NCI-H2107 treated with DMSO at 0.1 percent for 48 hours (cell line): ENCODE results near the gene ZNF775.

Experiments
- DNase-seq: peaks from one replicate; lab custom pipeline; 2025; ENCODE audit not compliant: unreplicated experiment; lab: John Stamatoyannopoulos, UW

Gene ZNF775

GRCh38 chr7:150400788-150401423 is 21.8 kb downstream of the ZNF775 start:
- DNase-seq = no peak

- no peak for DNase-seq
Observed at GRCh38 chr7:150401424-150401790, 22.3 kb downstream of the ZNF775 start.

GRCh38 chr7:150401861-150402631 is 22.9 kb downstream of the ZNF775 start:
- DNase-seq = no peak

- DNase-seq = no peak
Observed at GRCh38 chr7:150402671-150403321, 23.7 kb downstream of the ZNF775 start.

GRCh38 chr7:150403376-150404171 is 24.4 kb downstream of the ZNF775 start:
- DNase-seq = no peak

- no peak for DNase-seq
Observed at GRCh38 chr7:150404172-150404804, 25.2 kb downstream of the ZNF775 start.

GRCh38 chr7:150404805-150405583 is 25.9 kb downstream of the ZNF775 start:
- peak; percentile 31 for DNase-seq

- DNase-seq = no peak
Observed at GRCh38 chr7:150405584-150406311, 26.6 kb downstream of the ZNF775 start.

GRCh38 chr7:150406312-150406566 is 27.1 kb downstream of the ZNF775 start:
- no peak for DNase-seq

GRCh38 chr7:150406567-150407421 is 27.7 kb downstream of the ZNF775 start:
- no peak for DNase-seq

- no peak for DNase-seq
Observed at GRCh38 chr7:150407588-150408392, 28.7 kb downstream of the ZNF775 start.

- no peak for DNase-seq
Observed at GRCh38 chr7:150408393-150409299, 29.5 kb downstream of the ZNF775 start.

GRCh38 chr7:150409300-150410030 is 30.3 kb downstream of the ZNF775 start:
- no peak for DNase-seq

GRCh38 chr7:150410131-150410530 is 31.0 kb downstream of the ZNF775 start:
- no peak for DNase-seq

- no peak for DNase-seq
Observed at GRCh38 chr7:150410680-150411346, 31.7 kb downstream of the ZNF775 start.

- DNase-seq = no peak
Observed at GRCh38 chr7:150411606-150412005, 32.5 kb downstream of the ZNF775 start.
